A549 (cell line): ENCODE measurements around the gene TSHZ2.

ENCODE experiments used
- BCL3 ChIP-seq: fragments of >200 bp; sonication (Bioruptor Twin); formaldehyde crosslinking; IDR thresholded peaks from 3 replicates; pipeline ENCODE4 v1.6.1; 2016
- CBX2 ChIP-seq: fragments of 200-600 bp; sonication (generic); IDR thresholded peaks from 2 replicates; pipeline ENCODE4 v1.6.1; 2016; ENCODE audit warnings: low read depth, mild to moderate bottlenecking, borderline replicate concordance
- CTCF ChIP-seq: fragments of >200 bp; sonication (Bioruptor Twin); formaldehyde crosslinking; IDR thresholded peaks from 3 replicates; pipeline ENCODE4 v1.5.1; 2016
- ELK1 ChIP-seq: fragments of 150-350 bp; IDR thresholded peaks from 2 replicates; pipeline ENCODE4 v1.6.1; 2014; ENCODE audit warnings: low read depth, mild to moderate bottlenecking, low read length
- EP300 ChIP-seq, 2 experiments: fragments of >200 bp; sonication (Bioruptor Twin); formaldehyde crosslinking; IDR thresholded peaks; 2 replicates in 1 of 2; 3 replicates in 1 of 2; pipeline ENCODE4 v1.6.1; 2016 to 2017
- GATA3 ChIP-seq: IDR thresholded peaks from 2 replicates; pipeline ENCODE4 v1.6.1; 2012; ENCODE audit warnings: borderline replicate concordance
- PBX3 ChIP-seq: IDR thresholded peaks from 2 replicates; pipeline ENCODE4 v1.6.1; 2012
- POLR2A ChIP-seq: IDR thresholded peaks from 2 replicates; pipeline ENCODE4 v1.6.1; 2012; ENCODE audit warnings: mild to moderate bottlenecking, low read length
- REST ChIP-seq: fragments of 200-600 bp; sonication (generic); IDR thresholded peaks from 2 replicates; pipeline ENCODE4 v1.6.1; 2016; ENCODE audit warnings: antibody characterized with exemption, mild to moderate bottlenecking, moderate library complexity
- TP53 ChIP-seq: fragments of 250-450 bp; sonication (Bioruptor Pico); IDR thresholded peaks from 2 replicates; pipeline ENCODE4 v1.5.0; 2021; ENCODE audit warnings: mild to moderate bottlenecking, moderate library complexity

- TF ChIP-seq CTCF (no peak), BCL3 (no peak), ELK1 (no peak), GATA3 (no peak), PBX3 (no peak), EP300 (IDR thresholded peaks at IDR 0.05) (no peak), TP53 (CRISPR knock-in tag) (no peak), CBX2 (no peak), POLR2A (no peak), REST (no peak)
These were observed 9.0 kb upstream of the TSHZ2 start for GRCh38 chr20:52963131-52963530.
